Measurements from ENCODE around the gene SNAP47. TPM values are rescaled to one million over a fixed set of nuclear protein-coding genes. Genes with fewer than 3 reads are reported as not detected.

SNAP47 gene
- polyA plus RNA-seq, 1 donor (not counting 4 experiments of a cell fraction or from before 2014, with no cell fraction given) = 24.8 TPM

DNA sequence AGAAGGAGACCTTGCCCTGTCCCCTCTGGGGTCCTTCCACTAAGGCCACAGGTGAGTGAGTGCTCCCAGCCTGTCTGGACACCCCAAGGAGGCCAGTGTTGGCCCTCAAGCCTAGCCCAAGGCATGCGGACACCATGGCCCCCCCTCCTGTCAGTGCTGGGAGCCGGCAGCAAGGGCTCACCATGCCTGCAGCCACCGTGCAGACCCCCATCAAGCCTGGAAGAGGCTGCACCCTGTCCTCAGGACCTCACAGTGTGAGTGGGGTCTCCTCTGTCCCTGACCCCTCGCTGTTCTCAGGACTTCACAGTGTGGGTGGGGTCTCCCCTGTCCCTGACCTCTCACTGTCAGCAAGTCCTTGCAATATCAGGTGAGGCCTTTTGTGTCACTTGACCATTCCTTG, 47.0 kb downstream of the SNAP47 start:
- Histone ChIP-seq H4K20me1 (ENCODE audit: control insufficient read depth, extremely low read depth, insufficient read depth, low read length) (no peaks in the 10 kb centered on the region), H3K9me3 (ENCODE audit: control insufficient read depth, low read depth, low read length) (no peaks in the 10 kb centered on the region), H3K27me3 (ENCODE audit: control insufficient read depth, extremely low read depth, insufficient read depth, low read length) (peaks cover 4% of the 10 kb centered on the region), H3K4me3 (ENCODE audit: control insufficient read depth in 2 of 3, extremely low read depth in 1 of 3, insufficient read depth in 2 of 3, low read depth in 1 of 3, low read length in 3 of 3) (no peak overlapping the region), H3K27ac (ENCODE audit: control insufficient read depth, insufficient read depth, low read length) (no peak overlapping the region), H3K9ac (ENCODE audit: control insufficient read depth, extremely low read depth, insufficient read depth, low read length) (no peak overlapping the region), H3K79me2 (ENCODE audit: control insufficient read depth, insufficient read depth, low read length) (no peaks in the 10 kb centered on the region), H3K9me1 (ENCODE audit: control insufficient read depth, extremely low read depth, insufficient read depth, low read length) (no peaks in the 10 kb centered on the region), H3K4me2 (ENCODE audit: control insufficient read depth, extremely low read depth, insufficient read depth, low read depth, low read length) (no peak overlapping the region), H3K36me3 (ENCODE audit: control insufficient read depth in 2 of 2, extremely low read depth in 1 of 2, insufficient read depth in 2 of 2, low read length in 2 of 2) (peaks cover 4% of the 10 kb centered on the region in 2 experiments), H3K4me1 (ENCODE audit: control insufficient read depth, extremely low read depth, insufficient read depth, low read length) (peaks cover under 1% of the 10 kb centered on the region), H2AFZ (ENCODE audit: control insufficient read depth, low read length) (no peak overlapping the region)
- TF ChIP-seq, protein P1, sequence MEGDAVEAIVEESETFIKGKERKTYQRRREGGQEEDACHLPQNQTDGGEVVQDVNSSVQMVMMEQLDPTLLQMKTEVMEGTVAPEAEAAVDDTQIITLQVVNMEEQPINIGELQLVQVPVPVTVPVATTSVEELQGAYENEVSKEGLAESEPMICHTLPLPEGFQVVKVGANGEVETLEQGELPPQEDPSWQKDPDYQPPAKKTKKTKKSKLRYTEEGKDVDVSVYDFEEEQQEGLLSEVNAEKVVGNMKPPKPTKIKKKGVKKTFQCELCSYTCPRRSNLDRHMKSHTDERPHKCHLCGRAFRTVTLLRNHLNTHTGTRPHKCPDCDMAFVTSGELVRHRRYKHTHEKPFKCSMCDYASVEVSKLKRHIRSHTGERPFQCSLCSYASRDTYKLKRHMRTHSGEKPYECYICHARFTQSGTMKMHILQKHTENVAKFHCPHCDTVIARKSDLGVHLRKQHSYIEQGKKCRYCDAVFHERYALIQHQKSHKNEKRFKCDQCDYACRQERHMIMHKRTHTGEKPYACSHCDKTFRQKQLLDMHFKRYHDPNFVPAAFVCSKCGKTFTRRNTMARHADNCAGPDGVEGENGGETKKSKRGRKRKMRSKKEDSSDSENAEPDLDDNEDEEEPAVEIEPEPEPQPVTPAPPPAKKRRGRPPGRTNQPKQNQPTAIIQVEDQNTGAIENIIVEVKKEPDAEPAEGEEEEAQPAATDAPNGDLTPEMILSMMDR (optimal IDR thresholded peaks at IDR 0.05 in 1 of 3, IDR thresholded peaks at IDR 0.05 in 1 of 3, conservative IDR thresholded peaks at IDR 0.05 in 1 of 3; ENCODE audit: extremely low read depth in 1 of 3, insufficient read depth in 2 of 3, low read length in 3 of 3) = no peak
- no peak for TF ChIP-seq EZH2 (IDR thresholded peaks at IDR 0.05; ENCODE audit: low read length)
- dilution Hi-C loops (cut with MboI; ENCODE audit: extremely low pct_ligation_motif_present, low sequenced_read_pairs) = no loop called here
- DNase-seq (ENCODE audit: low read depth, low spot score) = no peak
- FAIRE-seq = no peak

DNA sequence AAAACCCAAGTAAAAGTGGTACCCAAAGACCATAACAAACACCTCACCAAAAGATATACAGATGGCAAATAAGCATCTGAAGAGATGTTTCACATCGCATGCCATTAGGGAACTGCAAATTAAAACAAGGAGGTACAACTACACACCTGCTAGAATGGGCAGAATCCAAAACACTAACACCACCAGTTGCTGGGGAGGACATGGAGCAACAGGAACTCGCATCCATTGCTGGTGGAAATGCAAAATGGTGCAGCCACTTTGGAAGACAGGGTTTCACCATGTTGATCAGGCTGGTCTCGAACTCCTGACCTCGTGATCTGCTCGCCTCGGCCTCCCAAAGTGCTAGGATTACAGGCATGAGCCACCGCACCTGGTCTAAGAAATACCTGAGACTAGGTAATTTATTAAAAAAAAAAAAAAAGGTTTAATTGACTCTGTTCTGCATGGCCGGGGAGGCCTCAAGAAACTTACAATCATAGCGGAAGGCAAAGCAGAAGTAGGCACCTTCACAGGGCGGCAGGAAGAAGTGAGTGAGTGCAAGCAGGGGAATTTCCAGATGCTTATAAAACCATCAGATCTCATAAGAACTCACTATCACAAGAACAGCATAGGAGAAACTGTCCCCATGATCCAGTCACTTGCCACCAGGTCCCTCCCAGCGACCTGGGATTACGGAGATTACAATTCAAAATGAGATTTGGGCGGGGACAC, 50.0 kb downstream of the SNAP47 start:
- H3K79me2 ChIP-seq (ENCODE audit: control insufficient read depth, insufficient read depth, low read length) = no peaks in the 10 kb centered on the region
- H3K9me1 ChIP-seq (ENCODE audit: control insufficient read depth, extremely low read depth, insufficient read depth, low read length) = no peaks in the 10 kb centered on the region
- H3K9ac ChIP-seq (ENCODE audit: control insufficient read depth, extremely low read depth, insufficient read depth, low read length) = no peak overlapping the region
- no peaks in the 10 kb centered on the region for H4K20me1 ChIP-seq (ENCODE audit: control insufficient read depth, extremely low read depth, insufficient read depth, low read length)
- TF ChIP-seq, protein P1 (optimal IDR thresholded peaks at IDR 0.05 in 1 of 3, IDR thresholded peaks at IDR 0.05 in 1 of 3, conservative IDR thresholded peaks at IDR 0.05 in 1 of 3; ENCODE audit: extremely low read depth in 1 of 3, insufficient read depth in 2 of 3, low read length in 3 of 3) = no peak
- no peak for TF ChIP-seq EZH2 (IDR thresholded peaks at IDR 0.05; ENCODE audit: low read length)
- peaks cover 4% of the 10 kb centered on the region for H3K27me3 ChIP-seq (ENCODE audit: control insufficient read depth, extremely low read depth, insufficient read depth, low read length)
- dilution Hi-C loops (cut with MboI; ENCODE audit: extremely low pct_ligation_motif_present, low sequenced_read_pairs) = no loop called here
- H3K4me3 ChIP-seq (ENCODE audit: control insufficient read depth in 2 of 3, extremely low read depth in 1 of 3, insufficient read depth in 2 of 3, low read depth in 1 of 3, low read length in 3 of 3) = no peak overlapping the region
- H3K4me1 ChIP-seq (ENCODE audit: control insufficient read depth, extremely low read depth, insufficient read depth, low read length) = peaks cover 6% of the 10 kb centered on the region
- peaks cover 4% of the 10 kb centered on the region in 2 experiments for H3K36me3 ChIP-seq (ENCODE audit: control insufficient read depth in 2 of 2, extremely low read depth in 1 of 2, insufficient read depth in 2 of 2, low read length in 2 of 2)
- H3K9me3 ChIP-seq (ENCODE audit: control insufficient read depth, low read depth, low read length) = no peaks in the 10 kb centered on the region
- DNase-seq (ENCODE audit: low read depth, low spot score) (no peak), FAIRE-seq (no peak)
- no peak overlapping the region for H3K27ac ChIP-seq (ENCODE audit: control insufficient read depth, insufficient read depth, low read length)
- no peak overlapping the region for H3K4me2 ChIP-seq (ENCODE audit: control insufficient read depth, extremely low read depth, insufficient read depth, low read depth, low read length)
- no peak overlapping the region for H2AFZ ChIP-seq (ENCODE audit: control insufficient read depth, low read length)
